HG03045 (cell line): ENCODE data around the gene CLEC1B.
"Not testable (repeated sequence)": the region's sequence is repeated elsewhere in the genome, so short reads cannot be mapped to it uniquely, and the experiment has no call there.

Experiments used
- ATAC-seq: cut with Tn5 transposase; IDR thresholded peaks from one replicate; pipeline ENCODE4 v1.9.1; 2021; ENCODE audit warnings: mild to moderate bottlenecking, moderate library complexity; ENCODE audit not compliant: unreplicated experiment

Gene CLEC1B

DNA sequence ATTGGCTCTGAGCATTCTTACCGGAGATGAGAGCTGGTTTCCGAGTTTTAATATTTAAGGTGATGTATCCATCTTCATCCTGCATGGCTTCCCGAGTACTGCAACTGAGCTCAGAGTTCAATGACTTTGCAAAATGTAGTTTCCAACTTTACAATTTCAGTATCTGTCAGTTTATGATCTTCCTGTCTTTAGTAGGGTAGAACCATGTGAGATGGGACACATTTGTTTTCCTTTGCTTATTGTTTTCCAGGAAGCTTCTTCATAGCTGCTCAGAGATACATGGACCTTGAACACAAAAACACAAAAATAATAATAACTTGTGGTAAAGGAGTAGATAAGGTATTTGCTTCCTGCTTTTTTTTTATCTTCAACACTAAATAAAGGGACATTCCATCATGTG is at the start of gene CLEC1B:
CLEC1B (minus strand) TSS at position 106 of the 400 bp plus-strand sequence; CDS start at position 85, 21 bp downstream.
- ATAC-seq = no peak

DNA sequence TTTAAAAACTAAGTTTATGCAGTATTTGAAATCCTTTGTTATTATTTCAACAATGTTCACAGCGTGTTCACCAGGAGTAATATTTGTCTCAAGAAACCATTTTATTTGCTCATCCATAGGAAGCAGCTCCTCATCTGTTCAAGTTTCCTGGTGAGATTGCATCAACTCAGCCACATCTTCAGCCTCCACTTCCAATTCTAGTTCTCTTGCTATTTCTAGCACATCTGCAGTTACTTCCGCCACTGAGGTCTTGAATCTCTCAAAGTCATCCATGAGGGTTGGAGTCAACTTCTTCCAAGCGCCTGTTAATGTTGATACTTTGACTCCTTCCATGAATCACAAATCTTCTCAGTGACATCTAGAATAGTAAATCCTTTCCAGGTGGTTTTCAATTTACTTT is 49.6 kb upstream of the CLEC1B start:
- no peak for ATAC-seq

DNA sequence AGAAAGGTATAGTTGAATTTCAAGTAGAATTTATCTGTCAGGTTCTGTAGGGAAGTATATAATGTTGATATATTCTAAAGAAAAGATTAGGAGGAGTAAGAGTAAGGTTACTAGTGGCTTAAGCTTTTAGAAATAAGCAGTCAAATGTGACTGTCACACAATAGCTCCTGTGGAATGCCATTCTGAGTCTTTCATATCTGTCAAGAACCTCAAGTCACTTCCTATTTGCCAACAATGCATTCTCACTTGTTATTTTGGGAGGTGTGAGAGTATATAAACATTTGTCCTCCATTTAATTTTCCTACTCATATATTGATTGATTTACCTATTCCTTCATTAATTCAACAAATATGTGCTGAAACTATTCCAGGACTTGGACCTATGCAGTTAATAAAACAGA is 43.2 kb upstream of the CLEC1B start:
- ATAC-seq = no peak

DNA sequence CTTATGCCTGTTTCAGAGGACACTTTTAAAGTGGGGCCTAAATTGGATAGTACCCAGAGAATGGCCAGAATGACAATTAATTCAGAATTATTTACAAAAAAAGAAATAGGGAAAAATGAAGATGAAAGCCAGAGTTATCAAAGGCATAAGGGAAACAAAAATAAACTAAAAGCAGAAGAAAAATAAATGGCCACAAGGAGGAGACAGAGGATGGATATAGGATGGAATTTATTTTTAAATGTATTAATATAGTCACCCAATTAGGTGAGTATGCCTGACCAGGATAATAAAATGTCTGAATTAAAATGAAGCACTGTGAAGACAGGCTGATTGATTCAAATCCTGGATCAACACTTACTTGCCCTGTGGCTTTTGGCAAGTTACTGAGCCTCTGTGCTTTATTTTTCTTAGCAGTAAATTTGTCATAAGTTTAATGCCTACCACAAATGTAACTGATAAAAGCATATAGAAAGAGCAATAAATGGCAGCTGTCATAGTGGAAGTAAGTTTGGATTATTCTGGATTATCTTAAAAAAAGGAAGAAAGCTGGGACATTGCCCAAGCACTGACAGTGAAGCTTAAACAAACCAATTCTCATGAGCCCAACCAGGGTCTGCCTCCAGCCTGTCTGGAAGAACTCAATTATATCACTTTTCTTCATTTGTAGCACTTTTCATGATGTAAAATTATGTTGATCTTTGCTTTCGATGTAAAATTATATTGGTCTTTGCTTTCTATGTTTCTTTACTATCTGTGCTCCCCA is 35.0 kb upstream of the CLEC1B start:
- no peak for ATAC-seq

DNA sequence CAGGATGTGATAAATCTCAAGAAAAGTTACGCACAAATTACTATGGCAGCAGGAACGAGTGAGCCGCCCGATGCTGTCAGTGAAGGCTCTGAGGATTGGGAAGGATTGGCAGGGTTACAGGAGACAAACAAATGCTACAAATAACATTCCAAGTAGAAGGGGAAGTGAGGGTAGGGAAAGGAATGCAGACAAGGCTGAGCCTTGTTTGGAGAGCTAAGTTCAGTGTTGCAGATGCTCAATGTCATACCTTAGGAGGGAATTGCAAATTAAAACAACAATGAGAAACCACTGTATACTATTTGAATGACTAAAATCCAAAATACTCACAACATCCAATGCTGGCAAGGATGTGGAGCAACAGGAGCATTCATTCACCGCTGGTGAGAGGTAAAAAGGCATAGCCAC is 32.9 kb upstream of the CLEC1B start:
- no peak for ATAC-seq

DNA sequence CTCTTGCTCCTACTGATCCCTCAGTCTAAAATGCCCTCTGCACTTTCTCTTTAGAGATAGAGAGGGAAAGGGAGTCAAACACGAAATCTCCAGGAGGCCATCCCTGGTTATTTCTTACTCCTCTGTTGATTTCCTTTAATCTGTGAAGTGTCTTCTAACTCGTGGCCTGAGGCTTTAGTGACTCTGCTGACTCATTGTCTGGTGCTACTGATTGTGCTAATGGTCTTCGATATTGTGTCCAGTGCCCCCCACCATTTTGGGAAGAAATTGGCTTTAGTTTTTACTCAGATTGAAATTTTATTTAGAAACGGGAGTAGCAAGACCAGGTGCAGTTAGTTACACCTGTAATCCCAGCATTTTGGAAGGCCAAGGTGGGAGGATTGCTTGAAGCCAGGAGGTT is 32.4 kb upstream of the CLEC1B start:
- no peak for ATAC-seq

DNA sequence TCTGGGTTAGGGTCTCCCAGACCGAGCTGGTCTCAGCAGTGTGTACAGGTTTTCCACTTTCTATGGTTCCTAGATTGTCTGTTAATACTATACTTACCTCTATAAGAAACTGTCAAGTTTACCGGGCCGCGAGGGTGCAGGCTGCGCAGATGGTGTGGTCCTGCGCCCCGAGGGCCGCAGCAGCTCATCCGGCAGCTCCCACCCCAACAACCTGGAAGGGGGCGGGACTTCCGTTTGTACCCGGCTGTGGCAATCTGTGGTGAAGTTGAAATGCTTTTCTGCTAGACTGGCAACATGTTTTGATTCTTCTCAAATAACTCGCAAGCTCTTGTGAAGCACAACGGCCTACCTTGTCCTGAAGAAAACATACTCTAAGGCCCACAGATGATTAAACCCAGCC is 31.5 kb upstream of the CLEC1B start, which contains the start of gene CLEC9A:
CLEC9A (plus strand) TSS at position 237 of the 400 bp plus-strand sequence. CDS start 22,006 bp downstream, outside the sequence.
- ATAC-seq = no peak

- ATAC-seq = no peak
Observed at GRCh38 chr12:10027721-10028120, 28.8 kb upstream of the CLEC1B start.

GRCh38 chr12:10027311-10027710 is 28.4 kb upstream of the CLEC1B start:
- no peak for ATAC-seq

DNA sequence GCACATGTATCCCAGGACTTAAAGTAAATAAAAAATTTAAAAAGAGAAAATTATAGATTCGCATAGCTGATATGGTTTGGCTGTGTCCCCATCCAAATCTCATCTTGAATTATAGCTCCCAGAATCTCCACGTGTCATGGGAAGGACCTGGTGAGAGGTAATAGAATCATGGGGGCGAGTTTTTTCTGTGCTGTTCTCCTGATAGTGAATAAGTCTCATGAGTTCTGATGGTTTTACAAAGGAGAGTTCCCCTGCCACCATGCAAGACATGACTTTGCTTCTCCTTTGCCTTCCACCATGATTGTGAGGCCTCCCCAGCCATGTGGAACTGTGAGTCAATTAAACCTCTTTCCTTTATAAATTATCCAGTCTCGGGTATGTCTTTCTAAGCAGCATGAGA is 27.7 kb upstream of the CLEC1B start:
- ATAC-seq = not testable (repeated sequence)

- no peak for ATAC-seq
Observed at GRCh38 chr12:10025236-10025635, 26.3 kb upstream of the CLEC1B start.

DNA sequence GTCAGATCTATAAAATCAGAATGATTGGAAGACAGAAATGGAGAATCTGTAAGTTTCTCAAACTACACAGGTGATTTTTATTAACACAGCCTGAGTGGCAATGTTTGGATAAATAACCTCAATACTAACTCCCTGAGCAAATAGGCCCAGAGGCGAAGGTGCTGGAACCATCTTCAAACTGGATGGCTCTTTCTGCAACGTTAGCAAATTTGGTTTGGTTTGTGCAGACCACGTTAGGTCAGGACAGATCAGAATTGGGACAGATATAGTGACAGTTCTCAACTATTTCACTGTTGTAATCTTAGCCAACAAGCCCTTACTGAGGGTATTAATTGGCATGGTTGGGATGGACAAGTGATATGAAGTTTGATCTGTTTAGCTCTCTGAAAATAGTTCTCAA is 22.4 kb upstream of the CLEC1B start:
- ATAC-seq = no peak

- no peak for ATAC-seq
Observed at GRCh38 chr12:10018386-10018785, 19.5 kb upstream of the CLEC1B start.

- no peak for ATAC-seq
Observed at GRCh38 chr12:10016881-10017280, 18.0 kb upstream of the CLEC1B start.

GRCh38 chr12:10015450-10015849 is 16.5 kb upstream of the CLEC1B start:
- ATAC-seq = no peak

DNA sequence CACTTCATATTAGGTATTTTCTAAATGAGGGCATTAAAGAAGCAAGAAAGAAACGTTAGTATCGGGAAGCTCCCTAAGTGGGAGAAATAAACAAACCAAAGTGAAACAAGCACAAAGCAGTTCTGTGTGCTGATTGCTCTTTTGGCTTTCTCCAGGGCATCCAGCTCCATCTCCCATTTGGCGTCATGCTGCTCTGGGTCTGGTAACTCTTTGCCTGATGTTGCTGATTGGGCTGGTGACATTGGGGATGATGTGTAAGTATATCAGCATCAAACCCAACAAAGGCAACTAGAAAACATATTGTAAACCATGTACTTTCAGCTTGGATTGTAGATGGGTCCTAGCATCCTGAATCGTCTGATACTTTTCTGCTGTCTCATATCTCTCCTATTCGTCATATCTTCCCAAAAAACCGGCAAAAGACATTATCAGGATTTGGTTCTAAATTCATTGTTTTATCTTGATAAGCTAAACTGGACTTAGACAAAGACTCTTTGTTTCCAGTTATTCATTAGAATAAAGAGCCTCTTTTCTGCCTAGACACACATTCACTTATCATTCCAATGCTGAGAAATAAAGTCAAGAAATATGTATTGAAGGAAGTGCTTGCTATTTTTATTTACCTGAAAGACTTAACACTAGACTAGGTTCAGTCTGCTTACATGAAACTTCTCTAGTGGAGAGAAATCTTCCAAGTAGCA is 13.9 kb upstream of the CLEC1B start:
- no peak for ATAC-seq

DNA sequence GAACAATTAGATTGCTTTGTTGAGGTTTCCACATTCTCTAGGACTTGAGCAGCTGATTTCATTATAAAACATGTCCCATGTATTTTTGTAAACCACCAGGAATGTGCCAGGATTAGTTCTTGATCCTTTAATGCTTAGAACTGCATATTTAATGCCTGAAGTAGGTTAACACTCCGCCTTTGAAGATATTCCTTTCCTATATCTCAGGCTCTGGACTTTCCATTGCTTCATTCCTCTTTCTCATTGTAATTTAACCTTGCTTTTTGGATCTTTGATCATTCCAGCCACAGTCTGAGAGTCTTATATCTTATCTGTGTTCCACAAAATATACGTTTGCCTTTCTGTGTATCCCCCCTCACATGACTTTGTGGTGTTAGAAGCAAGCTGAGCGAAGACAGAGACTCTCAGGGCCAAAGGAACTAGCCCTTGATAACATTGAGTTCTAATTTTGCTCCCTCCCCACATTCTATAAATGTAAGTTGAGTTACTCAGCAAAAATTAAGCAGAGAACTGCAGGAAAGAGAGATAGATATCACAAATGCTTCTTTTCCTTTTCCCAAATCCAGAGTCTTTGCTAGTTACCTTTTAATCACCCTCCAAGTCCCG is 2.4 kb upstream of the CLEC1B start:
- ATAC-seq = no peak

DNA sequence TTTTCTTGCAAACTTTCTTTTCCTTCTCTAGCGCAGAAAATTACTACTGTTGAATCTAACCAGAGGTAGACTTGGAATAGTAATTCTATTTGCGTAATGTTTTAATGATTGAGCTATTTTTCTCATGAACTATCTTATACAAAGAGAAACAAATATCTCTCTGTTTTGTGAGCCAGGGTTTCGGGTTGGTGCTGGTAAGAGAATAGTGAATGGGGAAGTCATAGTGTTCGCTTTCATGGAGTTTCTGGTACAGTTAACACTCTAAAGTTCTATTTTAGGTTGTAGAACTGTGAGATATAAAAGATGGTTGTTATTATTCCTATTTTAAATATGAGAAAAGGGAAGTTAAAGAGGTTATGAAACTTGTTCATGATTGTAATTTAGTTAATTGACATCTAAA is 6.6 kb downstream of the CLEC1B start:
- ATAC-seq = no peak

GRCh38 chr12:9991876-9992275 is 7.0 kb downstream of the CLEC1B start:
- ATAC-seq = no peak

DNA sequence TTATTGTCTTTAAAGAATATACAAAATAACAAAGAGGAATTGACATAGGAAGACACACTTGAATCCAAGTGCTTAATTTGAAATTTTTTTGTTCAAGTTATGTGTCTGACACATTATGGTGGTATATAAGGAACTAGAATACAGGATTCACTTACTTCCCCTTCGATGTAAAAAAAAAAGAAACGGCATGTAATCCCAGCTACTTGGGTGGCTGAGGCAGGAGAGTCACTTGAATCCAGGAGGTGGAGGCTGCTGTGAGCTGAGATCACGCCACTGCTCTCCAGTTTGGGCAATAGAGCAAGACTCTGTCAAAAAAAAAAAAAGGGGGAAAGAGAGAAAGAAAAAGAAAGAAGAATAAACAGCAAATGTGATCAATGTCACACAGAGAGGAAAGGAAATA is 18.8 kb downstream of the CLEC1B start:
- ATAC-seq = no peak

DNA sequence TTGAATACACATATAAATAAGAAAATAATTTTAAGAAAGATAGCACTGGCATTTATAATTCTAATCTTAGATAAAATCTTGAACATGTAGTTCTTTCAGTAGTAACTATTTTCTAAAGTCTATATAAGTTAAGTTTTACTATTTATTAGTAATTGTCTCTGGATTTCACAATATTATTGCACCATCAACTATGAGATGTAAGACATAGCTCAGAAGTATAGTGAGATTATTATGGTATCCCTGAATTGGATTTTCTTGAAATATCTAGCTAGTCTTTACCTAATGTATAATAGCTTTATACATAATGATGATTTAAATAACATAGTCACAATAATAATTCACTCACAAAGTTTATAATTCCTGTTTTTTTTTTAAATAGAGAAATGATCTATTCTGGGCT is 21.0 kb downstream of the CLEC1B start:
- no peak for ATAC-seq

DNA sequence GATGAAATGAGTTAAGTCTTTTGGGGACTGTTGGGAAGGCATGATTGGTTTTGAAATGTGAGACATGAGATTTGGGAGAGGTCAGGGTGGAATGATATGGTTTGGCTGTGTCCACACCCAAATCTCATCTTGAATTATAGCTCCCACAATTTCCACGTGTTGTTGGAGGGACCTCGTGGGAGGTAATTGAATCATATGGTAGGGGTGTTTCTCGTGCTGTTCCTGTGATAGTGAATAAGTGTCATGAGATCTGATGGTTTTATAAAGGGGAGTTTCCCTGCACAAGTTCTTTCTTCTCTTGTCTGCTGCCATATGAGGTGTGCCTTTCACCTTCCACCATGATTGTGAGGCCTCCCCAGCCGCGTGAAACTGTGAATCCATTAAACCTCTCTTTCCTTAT is 22.3 kb downstream of the CLEC1B start:
- ATAC-seq = not testable (repeated sequence)
